Measurements from ENCODE around the gene GABARAP.

DNA sequence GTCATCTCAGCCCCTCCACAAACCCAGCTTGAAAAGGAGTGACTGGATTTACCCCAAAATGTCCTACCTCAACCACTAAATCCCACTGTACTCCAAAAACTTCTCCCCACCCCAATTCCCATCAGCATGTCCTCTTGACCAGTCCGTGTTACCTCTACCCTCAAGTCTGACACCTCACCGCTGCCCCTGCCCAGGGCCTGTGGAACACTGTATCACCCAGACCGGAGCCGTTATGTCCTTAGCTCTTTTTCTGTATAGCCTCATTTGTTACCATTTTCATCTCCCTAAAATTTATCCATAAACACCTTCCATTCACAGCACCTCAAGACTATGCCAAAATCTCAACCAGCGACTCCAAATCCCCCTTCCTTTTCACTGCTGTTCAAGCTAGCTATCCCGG, 5.4 kb downstream of the GABARAP start:
- TF ChIP-seq YY1 (IDR thresholded peaks at IDR 0.05; ENCODE audit: low read depth) (no peak), CREB1 (IDR thresholded peaks at IDR 0.05; ENCODE audit: low read depth) (no peak)

Data from Ishikawa (cell line).